AG04450 (cell line): ENCODE data around the gene SGSM2. TPM values are rescaled to one million over a fixed set of nuclear protein-coding genes. Genes with fewer than 3 reads are reported as not detected.

Experiments used
- CTCF ChIA-PET: fragments of 300-600, 350-600 bp; formaldehyde crosslinking; extraction: SDS; loops from one replicate; lab custom pipeline; 2022; ENCODE audit warnings: antibody characterized with exemption, inconsistent platforms; lab: Charles Lee
- POLR2A ChIA-PET: fragments of 350-600 bp; formaldehyde crosslinking; extraction: SDS; loops from one replicate; lab custom pipeline; 2021; ENCODE audit warnings: antibody characterized with exemption, inconsistent platforms; lab: Yijun Ruan, JAX
- DNase-seq: peaks from one replicate; pipeline ENCODE4 v3.0.0-alpha.2; 2011; ENCODE audit warnings: low read depth, low spot score
- H3K27ac ChIP-seq: one replicate; pipeline ENCODE4 v1.5.1; 2012; ENCODE audit warnings: low read depth, low read length, control low read depth
- H3K27me3 ChIP-seq: one replicate; pipeline ENCODE4 v1.6.0; 2012; ENCODE audit warnings: low read length; ENCODE audit not compliant: control insufficient read depth, insufficient read depth
- H3K4me3 ChIP-seq: 2 replicates; pipeline ENCODE4 v1.5.1; 2011; ENCODE audit warnings: mild to moderate bottlenecking, low read depth, low read length, control low read depth
- H3K9me3 ChIP-seq: 2 replicates; pipeline ENCODE4 v1.5.1; 2012; ENCODE audit warnings: low read length; ENCODE audit not compliant: control insufficient read depth, insufficient read depth
- polyA minus RNA-seq: library from RNA; depleted of rRNA, polyadenylated mRNA; stranded (reverse); fragments of >200 nt; gene quantifications from 2 replicates; pipeline ENCODE4 v1.2.3, GENCODE V29; 2011; rRNA and poly(A)+ RNA removed
- polyA plus RNA-seq: library from polyadenylated mRNA; depleted of rRNA; stranded (reverse); fragments of >200 nt; gene quantifications from 2 replicates; pipeline ENCODE4 v1.2.3, GENCODE V29; 2011; rRNA removed
- TF ChIP-seq, protein P1 (sequence below): IDR thresholded peaks from 2 replicates; pipeline ENCODE4 v1.5.1; 2011; ENCODE audit warnings: low read depth, low read length, control low read depth, inconsistent platforms

The SGSM2 gene, protein sequence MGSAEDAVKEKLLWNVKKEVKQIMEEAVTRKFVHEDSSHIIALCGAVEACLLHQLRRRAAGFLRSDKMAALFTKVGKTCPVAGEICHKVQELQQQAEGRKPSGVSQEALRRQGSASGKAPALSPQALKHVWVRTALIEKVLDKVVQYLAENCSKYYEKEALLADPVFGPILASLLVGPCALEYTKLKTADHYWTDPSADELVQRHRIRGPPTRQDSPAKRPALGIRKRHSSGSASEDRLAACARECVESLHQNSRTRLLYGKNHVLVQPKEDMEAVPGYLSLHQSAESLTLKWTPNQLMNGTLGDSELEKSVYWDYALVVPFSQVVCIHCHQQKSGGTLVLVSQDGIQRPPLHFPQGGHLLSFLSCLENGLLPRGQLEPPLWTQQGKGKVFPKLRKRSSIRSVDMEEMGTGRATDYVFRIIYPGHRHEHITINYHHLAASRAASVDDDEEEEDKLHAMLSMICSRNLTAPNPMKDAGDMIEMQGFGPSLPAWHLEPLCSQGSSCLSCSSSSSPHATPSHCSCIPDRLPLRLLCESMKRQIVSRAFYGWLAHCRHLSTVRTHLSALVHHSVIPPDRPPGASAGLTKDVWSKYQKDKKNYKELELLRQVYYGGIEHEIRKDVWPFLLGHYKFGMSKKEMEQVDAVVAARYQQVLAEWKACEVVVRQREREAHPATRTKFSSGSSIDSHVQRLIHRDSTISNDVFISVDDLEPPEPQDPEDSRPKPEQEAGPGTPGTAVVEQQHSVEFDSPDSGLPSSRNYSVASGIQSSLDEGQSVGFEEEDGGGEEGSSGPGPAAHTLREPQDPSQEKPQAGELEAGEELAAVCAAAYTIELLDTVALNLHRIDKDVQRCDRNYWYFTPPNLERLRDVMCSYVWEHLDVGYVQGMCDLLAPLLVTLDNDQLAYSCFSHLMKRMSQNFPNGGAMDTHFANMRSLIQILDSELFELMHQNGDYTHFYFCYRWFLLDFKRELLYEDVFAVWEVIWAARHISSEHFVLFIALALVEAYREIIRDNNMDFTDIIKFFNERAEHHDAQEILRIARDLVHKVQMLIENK
- polyA plus RNA-seq (19.7 and 29.5 TPM in 2 replicates), polyA minus RNA-seq (35.8 and 44.5 TPM in 2 replicates)

DNA sequence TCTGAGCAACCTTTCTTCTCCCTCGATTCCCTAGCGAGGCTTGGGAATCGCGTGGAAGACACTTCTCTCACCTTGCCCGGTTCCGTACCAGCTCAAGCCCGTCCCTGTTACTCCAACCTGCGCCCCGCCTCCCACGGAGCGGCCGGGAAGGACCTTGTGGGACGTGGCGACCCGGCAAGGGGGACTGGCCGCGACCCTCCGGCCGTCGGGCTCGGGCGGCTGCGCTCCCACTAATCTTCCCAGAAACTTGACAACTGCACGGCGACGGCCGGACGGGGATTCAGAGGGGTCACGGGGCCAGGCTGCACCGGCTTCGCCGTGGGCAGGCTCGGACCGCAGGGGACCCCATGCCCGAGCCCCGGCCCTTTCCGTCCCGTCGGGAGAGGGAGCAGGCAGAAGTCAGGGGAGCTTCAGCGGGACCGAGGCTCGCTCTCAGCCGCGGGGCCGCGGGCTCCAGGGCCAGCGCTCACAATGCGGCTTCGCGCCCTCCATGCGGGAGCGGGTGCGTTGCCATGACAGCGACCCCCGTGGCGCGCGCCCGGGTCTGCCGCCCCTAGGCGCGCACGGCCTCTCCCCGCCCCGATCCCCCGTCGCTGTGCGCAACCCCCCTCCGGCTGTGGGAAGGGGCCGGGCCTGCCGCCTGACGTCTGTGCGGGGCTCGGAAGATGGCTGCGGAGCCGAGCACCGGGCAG lies at the start of gene SGSM2:
Gene SGSM2 (plus strand): TSS at position 650 of the 692 bp plus-strand sequence. CDS start 188 bp downstream, outside the sequence.
- peaks cover 3% of the 10 kb centered on the region; the same call in 1 of the 2 replicates for H3K9me3 ChIP-seq
- H3K4me3 ChIP-seq = peak within 1 kb of the TSS; percentile 95
- DNase-seq = no peak
- CTCF ChIA-PET = interaction anchor here (1.2 to 3.6 kb wide), 5 partner anchors 10 to 283 kb away, joined by 3 to 15 read pairs (median 8); partner anchors contain the start of gene HIC1
- POLR2A ChIA-PET = interaction anchor here (0.6 to 1.6 kb wide), 15 partner anchors 11 to 508 kb away, joined by 3 to 8 read pairs (median 4); partner anchors contain the start of genes SMG6 and SRR
- TF ChIP-seq, protein P1, sequence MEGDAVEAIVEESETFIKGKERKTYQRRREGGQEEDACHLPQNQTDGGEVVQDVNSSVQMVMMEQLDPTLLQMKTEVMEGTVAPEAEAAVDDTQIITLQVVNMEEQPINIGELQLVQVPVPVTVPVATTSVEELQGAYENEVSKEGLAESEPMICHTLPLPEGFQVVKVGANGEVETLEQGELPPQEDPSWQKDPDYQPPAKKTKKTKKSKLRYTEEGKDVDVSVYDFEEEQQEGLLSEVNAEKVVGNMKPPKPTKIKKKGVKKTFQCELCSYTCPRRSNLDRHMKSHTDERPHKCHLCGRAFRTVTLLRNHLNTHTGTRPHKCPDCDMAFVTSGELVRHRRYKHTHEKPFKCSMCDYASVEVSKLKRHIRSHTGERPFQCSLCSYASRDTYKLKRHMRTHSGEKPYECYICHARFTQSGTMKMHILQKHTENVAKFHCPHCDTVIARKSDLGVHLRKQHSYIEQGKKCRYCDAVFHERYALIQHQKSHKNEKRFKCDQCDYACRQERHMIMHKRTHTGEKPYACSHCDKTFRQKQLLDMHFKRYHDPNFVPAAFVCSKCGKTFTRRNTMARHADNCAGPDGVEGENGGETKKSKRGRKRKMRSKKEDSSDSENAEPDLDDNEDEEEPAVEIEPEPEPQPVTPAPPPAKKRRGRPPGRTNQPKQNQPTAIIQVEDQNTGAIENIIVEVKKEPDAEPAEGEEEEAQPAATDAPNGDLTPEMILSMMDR = no peak
- no peaks in the 10 kb centered on the region for H3K27me3 ChIP-seq
- peak within 1 kb of the TSS; percentile 39 for H3K27ac ChIP-seq

GRCh38 chr17:2289878-2290478 lies 47.3 kb upstream of the SGSM2 start:
- POLR2A ChIA-PET = no interaction called here
- CTCF ChIA-PET = no interaction called here
- TF ChIP-seq, protein P1 = no peak
- no peak overlapping the region for H3K4me3 ChIP-seq
- no peak overlapping the region for H3K27ac ChIP-seq
- DNase-seq = no peak
- H3K9me3 ChIP-seq = no peaks in the 10 kb centered on the region
- H3K27me3 ChIP-seq = no peaks in the 10 kb centered on the region

DNA sequence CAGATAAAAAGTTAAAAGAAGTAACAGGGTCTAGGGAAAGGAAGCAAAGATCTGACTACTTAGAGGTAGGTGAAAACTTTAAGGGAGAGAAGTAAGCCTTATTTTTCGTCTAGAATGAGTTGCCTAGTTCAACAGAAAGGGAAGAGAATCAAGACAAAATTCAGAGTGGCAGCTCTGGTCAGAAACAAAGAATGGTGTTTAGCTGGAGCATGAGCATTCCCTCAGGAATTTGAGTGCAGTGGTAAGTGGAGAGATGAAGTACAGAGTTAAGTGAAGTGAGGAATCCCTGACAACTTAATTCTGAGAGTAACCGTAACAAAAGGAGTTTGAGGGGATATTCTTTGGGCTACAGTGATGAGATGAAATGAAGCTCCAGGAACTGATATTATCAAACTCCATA lies 45.2 kb upstream of the SGSM2 start:
- Histone ChIP-seq H3K4me3 (no peak overlapping the region), H3K27ac (no peak overlapping the region), H3K27me3 (no peaks in the 10 kb centered on the region), H3K9me3 (no peaks in the 10 kb centered on the region)
- ChIA-PET CTCF (interaction anchor here (0.5 to 1.3 kb wide), 2 partner anchors 9 to 518 kb away, joined by 3 read pairs; no protein-coding TSS in a partner anchor), POLR2A (no interaction called here)
- TF ChIP-seq, protein P1 = no peak
- peak; percentile 7 for DNase-seq

DNA sequence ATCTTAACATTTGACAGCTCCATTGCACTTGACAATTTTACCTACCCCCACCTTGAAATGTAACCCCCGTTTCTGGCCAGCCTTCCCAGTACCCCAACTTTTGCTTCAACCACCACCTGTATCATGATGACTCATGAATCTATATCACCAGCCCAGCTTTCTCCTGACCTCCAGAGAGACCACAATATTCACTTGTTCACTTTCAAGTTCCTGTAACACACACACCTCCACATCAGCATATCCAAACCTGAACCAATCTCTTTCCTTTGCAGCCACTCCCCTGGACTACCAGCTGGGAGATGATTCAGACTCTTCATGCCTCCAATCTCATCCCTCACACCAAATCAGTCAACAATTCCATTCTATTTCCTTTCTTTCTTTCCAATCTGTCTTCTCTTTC lies 41.7 kb upstream of the SGSM2 start:
- POLR2A ChIA-PET = no interaction called here
- DNase-seq = no peak

More for the DNA sequence above, 41.7 kb upstream of the SGSM2 start:
- H3K4me3 ChIP-seq = no peak overlapping the region
- H3K9me3 ChIP-seq = peaks cover 3% of the 10 kb centered on the region; the same call in 1 of the 2 replicates
- CTCF ChIA-PET = interaction anchor here (1.4 kb wide), 1 partner anchor 11 kb away, joined by 4 read pairs; no protein-coding TSS in a partner anchor
- TF ChIP-seq, protein P1 = no peak
- no peak overlapping the region for H3K27ac ChIP-seq
- no peaks in the 10 kb centered on the region for H3K27me3 ChIP-seq
